ENCODE data around the gene UBE2S. TPM values are rescaled to one million over a fixed set of nuclear protein-coding genes. Genes with fewer than 3 reads are reported as not detected.

The UBE2S gene
- total RNA-seq, 1 donor from 2014 or later: 69.9 TPM

- no peak for TF ChIP-seq CTCF (IDR thresholded peaks at IDR 0.05; ENCODE audit: unreplicated experiment)
- Mint-ChIP-seq H3K27me3 (peaks cover 29% of the 10 kb centered on the region), H3K4me1 (ENCODE audit: low read depth) (no peaks in the 10 kb centered on the region), H3K4me3 (ENCODE audit: low read depth) (no peak overlapping the region), H3K9me3 (ENCODE audit: low read depth) (peaks cover 3% of the 10 kb centered on the region), H3K36me3 (ENCODE audit: insufficient read depth) (no peaks in the 10 kb centered on the region), H3K27ac (no peak overlapping the region)
- no peak for DNase-seq (ENCODE audit: low spot score, unreplicated experiment)
Measured at GRCh38 chr19:55432241-55432959, 24.8 kb upstream of the UBE2S start.

GRCh38 chr19:55431183-55431582 lies 23.6 kb upstream of the UBE2S start:
- TF ChIP-seq CTCF (IDR thresholded peaks at IDR 0.05; ENCODE audit: unreplicated experiment): no peak

GRCh38 chr19:55426042-55426441 lies 18.5 kb upstream of the UBE2S start:
- Mint-ChIP-seq H3K4me1 (ENCODE audit: low read depth) (no peaks in the 10 kb centered on the region), H3K9me3 (ENCODE audit: low read depth) (no peaks in the 10 kb centered on the region), H3K27ac (no peak overlapping the region), H3K36me3 (ENCODE audit: insufficient read depth) (no peaks in the 10 kb centered on the region), H3K27me3 (peaks cover 34% of the 10 kb centered on the region), H3K4me3 (ENCODE audit: low read depth) (no peak overlapping the region)
- no peak for TF ChIP-seq CTCF (IDR thresholded peaks at IDR 0.05; ENCODE audit: unreplicated experiment)
- DNase-seq (ENCODE audit: low spot score, unreplicated experiment): no peak

More at GRCh38 chr19:55431183-55431582, 23.6 kb upstream of the UBE2S start:
- Mint-ChIP-seq H3K36me3 (ENCODE audit: insufficient read depth) (no peaks in the 10 kb centered on the region), H3K9me3 (ENCODE audit: low read depth) (peaks cover 3% of the 10 kb centered on the region), H3K4me1 (ENCODE audit: low read depth) (no peaks in the 10 kb centered on the region), H3K4me3 (ENCODE audit: low read depth) (no peak overlapping the region), H3K27me3 (peaks cover 23% of the 10 kb centered on the region), H3K27ac (no peak overlapping the region)
- no peak for DNase-seq (ENCODE audit: low spot score, unreplicated experiment)

GRCh38 chr19:55424518-55424917 lies 16.9 kb upstream of the UBE2S start:
- Mint-ChIP-seq H3K4me3 (ENCODE audit: low read depth) (no peak overlapping the region), H3K36me3 (ENCODE audit: insufficient read depth) (no peaks in the 10 kb centered on the region)
- no peak for DNase-seq (ENCODE audit: low spot score, unreplicated experiment)

More at GRCh38 chr19:55424518-55424917, 16.9 kb upstream of the UBE2S start:
- H3K4me1 Mint-ChIP-seq (ENCODE audit: low read depth): no peaks in the 10 kb centered on the region
- TF ChIP-seq CTCF (IDR thresholded peaks at IDR 0.05; ENCODE audit: unreplicated experiment): no peak
- peaks cover 42% of the 10 kb centered on the region for H3K27me3 Mint-ChIP-seq
- no peak overlapping the region for H3K27ac Mint-ChIP-seq
- no peaks in the 10 kb centered on the region for H3K9me3 Mint-ChIP-seq (ENCODE audit: low read depth)

Measured in progenitor cell of endocrine pancreas (in vitro differentiated cells).